D721Med (cell line): Measurements from ENCODE around the gene LSM4.

ENCODE experiments used
- DNase-seq: peaks from one replicate; pipeline ENCODE4 v3.0.0; 2011; ENCODE audit warnings: low spot score; ENCODE audit not compliant: insufficient read length
- FAIRE-seq: peaks from 2 replicates; lab custom pipeline; 2011; peaks lifted over from hg19 to GRCh38; lab: Jason Lieb, UNC
- TF ChIP-seq, protein P1 (sequence below): IDR thresholded peaks from 2 replicates; pipeline ENCODE4 v1.5.1; 2012; ENCODE audit warnings: mild to moderate bottlenecking, control low read depth; ENCODE audit not compliant: insufficient read depth; ENCODE audit errors: missing control alignments

Gene LSM4

DNA sequence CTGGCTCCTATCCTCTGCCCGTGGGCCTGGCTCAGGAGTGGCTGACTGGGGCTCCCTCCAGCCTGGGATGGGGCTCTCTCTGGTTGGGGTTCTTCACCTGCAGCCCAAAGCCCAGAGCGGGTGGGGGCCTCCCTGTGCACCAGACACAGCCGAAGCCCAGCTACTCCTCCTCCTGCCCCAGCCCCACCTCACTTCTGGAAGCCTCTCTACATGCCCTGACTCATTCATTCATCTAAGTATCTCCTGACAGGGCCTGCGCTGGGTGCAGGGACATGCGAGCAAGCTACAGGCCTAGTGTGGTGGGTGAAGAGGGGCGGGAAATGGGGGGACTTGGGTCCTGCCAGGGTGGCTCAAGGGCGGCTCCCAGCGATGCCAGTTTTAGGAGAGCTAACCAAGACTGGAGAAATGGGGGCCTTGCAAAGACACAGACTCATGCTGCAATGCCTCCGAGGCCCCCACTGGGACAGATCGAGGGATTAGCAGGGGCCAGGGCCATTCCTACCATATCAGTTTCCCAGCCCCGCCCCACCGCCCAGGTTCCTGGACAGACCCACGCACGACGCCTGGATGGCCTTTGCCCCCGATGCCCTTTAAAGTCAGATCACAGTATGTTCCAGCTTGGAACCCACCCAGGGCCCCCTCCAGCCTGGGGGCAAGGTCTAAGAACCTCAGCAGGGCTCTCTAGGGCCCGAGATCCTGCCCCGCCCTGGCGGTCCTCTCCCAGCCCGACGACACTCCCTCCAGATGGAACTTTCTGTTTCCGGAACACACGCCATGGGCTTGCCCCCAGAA is 12.6 kb downstream of the LSM4 start:
- no peak for DNase-seq
- no peak for FAIRE-seq
- TF ChIP-seq, protein P1, sequence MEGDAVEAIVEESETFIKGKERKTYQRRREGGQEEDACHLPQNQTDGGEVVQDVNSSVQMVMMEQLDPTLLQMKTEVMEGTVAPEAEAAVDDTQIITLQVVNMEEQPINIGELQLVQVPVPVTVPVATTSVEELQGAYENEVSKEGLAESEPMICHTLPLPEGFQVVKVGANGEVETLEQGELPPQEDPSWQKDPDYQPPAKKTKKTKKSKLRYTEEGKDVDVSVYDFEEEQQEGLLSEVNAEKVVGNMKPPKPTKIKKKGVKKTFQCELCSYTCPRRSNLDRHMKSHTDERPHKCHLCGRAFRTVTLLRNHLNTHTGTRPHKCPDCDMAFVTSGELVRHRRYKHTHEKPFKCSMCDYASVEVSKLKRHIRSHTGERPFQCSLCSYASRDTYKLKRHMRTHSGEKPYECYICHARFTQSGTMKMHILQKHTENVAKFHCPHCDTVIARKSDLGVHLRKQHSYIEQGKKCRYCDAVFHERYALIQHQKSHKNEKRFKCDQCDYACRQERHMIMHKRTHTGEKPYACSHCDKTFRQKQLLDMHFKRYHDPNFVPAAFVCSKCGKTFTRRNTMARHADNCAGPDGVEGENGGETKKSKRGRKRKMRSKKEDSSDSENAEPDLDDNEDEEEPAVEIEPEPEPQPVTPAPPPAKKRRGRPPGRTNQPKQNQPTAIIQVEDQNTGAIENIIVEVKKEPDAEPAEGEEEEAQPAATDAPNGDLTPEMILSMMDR: no peak

DNA sequence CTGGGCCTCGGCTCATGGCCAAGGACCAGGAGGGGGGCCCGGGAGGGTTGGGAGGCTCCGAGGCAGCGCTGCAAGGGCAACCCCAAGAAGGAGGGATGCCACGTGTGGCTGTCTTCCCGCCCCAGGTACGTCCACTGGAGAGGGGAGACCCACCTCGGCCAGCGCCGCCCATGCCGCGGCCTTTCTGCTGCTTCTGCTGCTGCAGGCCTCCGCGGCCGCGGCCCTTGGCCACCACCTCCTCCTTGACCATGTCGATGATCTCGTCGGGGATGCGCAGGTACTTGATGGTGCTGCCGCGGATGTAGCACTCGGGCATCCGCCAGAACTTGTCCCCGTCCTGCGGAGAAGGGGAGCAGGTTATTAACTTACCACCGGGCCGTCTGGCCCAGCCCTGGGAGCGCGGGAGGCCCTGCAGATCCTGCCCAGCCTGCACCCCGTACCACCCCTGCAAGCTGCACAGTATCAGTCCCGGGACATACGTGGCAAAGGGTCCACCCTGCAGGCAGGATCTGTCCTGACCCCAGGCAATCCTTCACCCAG is 13.3 kb downstream of the LSM4 start:
- TF ChIP-seq, protein P1: no peak
- DNase-seq (no peak), FAIRE-seq (no peak)

DNA sequence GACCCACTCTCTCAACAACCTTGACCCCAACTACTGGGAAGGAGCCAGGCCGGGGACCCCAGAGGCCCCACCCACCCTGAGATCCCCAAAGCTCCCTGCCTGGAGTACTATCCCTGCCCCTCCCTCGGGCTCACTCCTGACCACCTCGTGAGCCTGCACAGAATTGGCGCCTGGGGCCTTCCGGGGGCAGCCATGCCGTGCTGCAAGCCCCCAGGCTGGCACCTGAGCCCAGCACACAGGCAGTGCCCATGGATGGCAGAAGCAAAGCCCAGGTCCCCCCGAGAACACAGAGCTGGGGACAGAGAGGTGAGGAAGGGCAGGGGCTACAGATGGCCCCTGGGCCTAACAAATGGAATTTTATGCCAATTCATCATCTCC is 13.9 kb downstream of the LSM4 start:
- DNase-seq (no peak), FAIRE-seq (no peak)
- TF ChIP-seq, protein P1: no peak

DNA sequence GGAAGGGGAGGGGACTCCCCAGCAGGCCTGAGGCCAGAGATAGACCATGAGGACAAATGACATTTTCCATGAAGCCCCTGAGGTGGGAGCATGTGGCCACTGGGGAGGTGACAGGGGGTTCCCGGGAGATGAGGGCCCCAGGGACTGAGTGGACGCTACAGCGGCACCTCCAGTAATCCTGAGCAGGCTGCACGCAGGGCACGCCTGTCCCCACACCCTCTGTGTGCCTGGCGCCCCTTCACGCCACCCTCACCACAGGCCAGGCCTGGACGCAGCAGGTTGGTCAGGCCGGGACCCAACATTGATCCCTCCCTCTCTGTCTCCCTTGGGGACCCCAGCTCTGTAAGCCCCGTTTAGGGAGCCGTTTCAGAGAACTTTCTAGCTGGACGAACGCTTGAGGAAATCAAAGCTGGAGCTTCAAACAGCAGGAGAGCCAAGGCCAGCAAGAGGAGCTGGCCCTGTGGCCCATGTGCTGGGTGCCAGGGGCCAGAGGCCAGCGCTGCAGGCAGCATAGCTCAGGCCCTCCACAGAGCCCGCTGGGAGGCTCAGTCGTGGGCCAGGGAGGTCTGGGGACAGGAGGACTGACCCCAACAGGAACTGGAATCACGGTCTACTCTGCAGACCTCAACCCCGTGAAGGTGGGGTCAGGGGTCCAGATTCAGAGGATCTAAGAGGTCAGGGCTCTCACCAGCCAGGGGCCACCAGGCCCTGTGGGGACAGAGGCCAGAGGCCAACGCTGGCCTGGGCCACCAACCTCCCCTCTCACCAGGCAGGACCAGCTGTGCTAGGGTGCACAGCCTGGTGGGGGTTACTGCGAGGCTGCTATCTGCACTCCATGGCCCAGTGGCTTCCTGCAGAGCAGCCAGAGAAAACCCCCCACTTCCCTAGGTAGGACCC is 14.6 kb downstream of the LSM4 start:
- no peak for FAIRE-seq
- TF ChIP-seq, protein P1: no peak
- no peak for DNase-seq

DNA sequence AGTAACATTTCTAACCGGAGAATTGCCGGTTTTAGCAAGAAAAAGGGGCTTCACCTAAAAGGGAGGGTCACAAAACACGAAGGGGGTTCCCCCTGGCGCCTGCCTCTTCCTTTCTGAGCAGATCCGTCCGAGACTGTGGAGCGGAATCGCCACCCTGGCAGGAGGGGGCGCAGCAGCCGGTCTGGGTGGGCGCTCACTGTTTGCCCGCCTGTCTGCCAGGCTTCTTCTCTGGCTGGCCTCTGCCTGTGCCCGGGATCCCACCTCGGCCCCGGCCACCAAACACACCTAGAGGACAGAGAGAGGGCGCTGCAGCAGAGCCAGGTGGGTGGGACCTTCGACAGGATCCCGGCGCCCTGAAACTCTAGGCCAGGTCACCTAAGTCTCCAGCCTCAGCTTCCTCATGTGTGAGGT is 15.6 kb downstream of the LSM4 start:
- FAIRE-seq: no peak

DNA sequence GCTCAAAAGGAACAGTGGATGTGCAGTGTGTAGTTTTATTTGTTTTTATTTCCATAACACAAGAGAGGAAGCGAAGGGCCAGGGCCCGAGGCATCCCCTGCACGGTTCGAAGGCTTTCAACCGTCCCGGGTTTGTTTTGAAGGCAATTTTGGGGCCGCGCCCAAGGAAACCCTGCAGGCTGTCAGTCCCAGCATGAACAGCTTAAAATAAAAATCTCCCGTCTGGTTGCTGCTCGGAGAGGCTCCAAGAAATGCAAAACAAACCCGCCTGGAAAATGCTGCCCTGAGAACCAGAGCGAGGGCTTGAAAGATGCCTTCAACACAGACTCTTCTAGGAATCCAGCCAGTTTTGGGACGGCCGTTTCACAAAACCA is 16.0 kb downstream of the LSM4 start:
- DNase-seq (no peak), FAIRE-seq (no peak)
- TF ChIP-seq, protein P1: no peak

More for the DNA sequence above, 15.6 kb downstream of the LSM4 start:
- no peak for DNase-seq
- TF ChIP-seq, protein P1: no peak
